Endothelial cell of umbilical vein (primary cell): Measurements from ENCODE around the gene UNC45A. TPM values are rescaled to one million over a fixed set of nuclear protein-coding genes. Genes with fewer than 3 reads are reported as not detected.

Experiments
- BruUV-seq: library from RNA; stranded (reverse); fragments of 400-500 nt; replicated peaks from 2 replicates; lab custom pipeline; 2021; lab: Mats Ljungman, UMichigan
- CTCF ChIA-PET: fragments of 300-600, 350-600 bp; sonication (Branson Sonifier 250); formaldehyde crosslinking; loops from one replicate; lab custom pipeline; 2021; ENCODE audit warnings: antibody characterized with exemption, inconsistent platforms; lab: Charles Lee
- POLR2A ChIA-PET: fragments of 300-600, 350-600 bp; sonication (Branson Sonifier 250); formaldehyde crosslinking; loops from one replicate; lab custom pipeline; 2021; ENCODE audit warnings: antibody characterized with exemption, inconsistent platforms; lab: Charles Lee
- DNase-seq: peaks from one replicate; pipeline ENCODE4 v3.0.0-alpha.2; 2011; ENCODE audit warnings: low read depth, low spot score
- FAIRE-seq: peaks from 2 replicates; lab custom pipeline; 2011; peaks lifted over from hg19 to GRCh38; lab: Jason Lieb, UNC
- H2AFZ ChIP-seq: 2 replicates; pipeline ENCODE4 v1.6.0; 2012; ENCODE audit warnings: low read depth, low read length, control low read depth, inconsistent platforms
- H3K27ac ChIP-seq: 2 replicates; pipeline ENCODE4 v1.5.1; 2011; ENCODE audit warnings: low read depth, mild to moderate bottlenecking, control low read depth, low read length, moderate library complexity; ENCODE audit not compliant: insufficient read depth
- H3K27me3 ChIP-seq, 2 experiments: 2 replicates each; pipeline versions ENCODE4 v1.6.0 to v1.6.1; 2011; ENCODE audit warnings: low read length in 2 of 2, mixed read lengths in 1 of 2; ENCODE audit not compliant: control insufficient read depth in 2 of 2, insufficient read depth in 2 of 2
- H3K36me3 ChIP-seq, 2 experiments: 2 replicates in 1 of 2; 3 replicates in 1 of 2; pipeline ENCODE4 v1.5.1; 2011; ENCODE audit warnings: low read length in 2 of 2, mild to moderate bottlenecking in 1 of 2, moderate library complexity in 1 of 2; ENCODE audit not compliant: control insufficient read depth in 2 of 2, insufficient read depth in 2 of 2; ENCODE audit errors: extremely low read depth in 1 of 2
- H3K4me1 ChIP-seq: 3 replicates; pipeline ENCODE4 v1.5.1; 2011; ENCODE audit warnings: mild to moderate bottlenecking, low read length; ENCODE audit not compliant: control insufficient read depth, insufficient read depth; ENCODE audit errors: extremely low read depth
- H3K4me2 ChIP-seq: 2 replicates; pipeline ENCODE4 v1.6.1; 2011; ENCODE audit warnings: low read length, control low read depth, mixed read lengths; ENCODE audit not compliant: insufficient read depth
- H3K4me3 ChIP-seq, 3 experiments: fragments of 200-600 bp in 1 of 3; sonication (generic), shearing (Covaris generic) in 1 of 3; replicated peaks in 1 of 3; 2 replicates each; pipeline ENCODE4 v1.5.1; 2011 to 2016; ENCODE audit warnings: control low read depth in 3 of 3, low read length in 3 of 3, mild to moderate bottlenecking in 2 of 3, inconsistent platforms in 1 of 3, low read depth in 1 of 3, moderate library complexity in 1 of 3; ENCODE audit not compliant: insufficient read depth in 1 of 3
- H3K79me2 ChIP-seq: 2 replicates; pipeline ENCODE4 v1.6.0; 2012; ENCODE audit warnings: low read length, inconsistent platforms; ENCODE audit not compliant: control insufficient read depth, insufficient read depth
- H3K9ac ChIP-seq: replicated peaks from 2 replicates; pipeline ENCODE3; 2011; ENCODE audit warnings: low read length, control low read depth; ENCODE audit not compliant: insufficient read depth; ENCODE audit errors: extremely low read depth
- H3K9me1 ChIP-seq: replicated peaks from 3 replicates; pipeline ENCODE4 v1.6.0; 2011; ENCODE audit warnings: mild to moderate bottlenecking, low read length; ENCODE audit not compliant: control insufficient read depth, insufficient read depth; ENCODE audit errors: extremely low read depth
- H3K9me3 ChIP-seq: replicated peaks from 2 replicates; pipeline ENCODE4 v1.5.1; 2012; ENCODE audit warnings: low read length, inconsistent platforms; ENCODE audit not compliant: control insufficient read depth, insufficient read depth
- H4K20me1 ChIP-seq: replicated peaks from 2 replicates; pipeline ENCODE3; 2011; ENCODE audit warnings: mild to moderate bottlenecking, low read length; ENCODE audit not compliant: control insufficient read depth, insufficient read depth; ENCODE audit errors: extremely low read depth
- CTCF ChIP-seq, 2 donors: IDR thresholded peaks; 1 replicate in 1 of 2; 2 replicates in 1 of 2; pipeline ENCODE4 v1.5.1; 2011; ENCODE audit warnings: low read length in 2 of 2, mild to moderate bottlenecking in 2 of 2, moderate library complexity in 2 of 2, control low read depth in 1 of 2, inconsistent platforms in 1 of 2, low read depth in 1 of 2; ENCODE audit not compliant: insufficient read depth in 1 of 2; ENCODE audit errors: extremely low read depth in 1 of 2
- EZH2 ChIP-seq: IDR thresholded peaks from 2 replicates; pipeline ENCODE4 v1.6.1; 2012; ENCODE audit warnings: borderline replicate concordance, low read depth, mild to moderate bottlenecking, moderate library complexity, low read length, inconsistent platforms; ENCODE audit not compliant: severe bottlenecking
- FOS ChIP-seq: IDR thresholded peaks from 2 replicates; pipeline ENCODE4 v1.6.1; 2011; ENCODE audit warnings: mild to moderate bottlenecking, low read length, moderate library complexity, borderline replicate concordance; ENCODE audit not compliant: insufficient read depth
- GATA2 ChIP-seq: IDR thresholded peaks from 2 replicates; pipeline ENCODE4 v1.7.0; 2011; ENCODE audit warnings: low read depth, mild to moderate bottlenecking, moderate library complexity, mixed read lengths, low read length; ENCODE audit not compliant: insufficient read length, insufficient read depth
- JUN ChIP-seq: IDR thresholded peaks from 2 replicates; pipeline ENCODE4 v1.6.1; 2011; ENCODE audit warnings: borderline replicate concordance, low read depth; ENCODE audit not compliant: insufficient read length, insufficient read depth
- MYC ChIP-seq: IDR thresholded peaks from one replicate; pipeline ENCODE4 v1.6.1; 2011; ENCODE audit warnings: mild to moderate bottlenecking, low read depth, low read length
- POLR2A ChIP-seq: IDR thresholded peaks from 2 replicates; pipeline ENCODE4 v1.6.1; 2012; ENCODE audit warnings: low read depth, mild to moderate bottlenecking, control low read depth, low read length
- POLR2AphosphoS5 ChIP-seq: IDR thresholded peaks from 2 replicates; pipeline ENCODE4 v1.6.1; 2012; ENCODE audit warnings: low read depth, mild to moderate bottlenecking, control low read depth, low read length, moderate library complexity; ENCODE audit not compliant: insufficient read depth
- dilution Hi-C: fragments of 300-500 bp; cut with MboI; formaldehyde crosslinking; loops from one replicate; pipeline ENCODE4 v1.15.0; 2019; ENCODE audit warnings: low sequenced_read_pairs; ENCODE audit not compliant: extremely low pct_ligation_motif_present
- intact Hi-C: fragments of 100-400 bp; cut with micrococcal nuclease; formaldehyde crosslinking; loops from one replicate; pipeline ENCODE4 v1.10.0; 2022
- polyA plus RNA-seq, 4 experiments: library from polyadenylated mRNA; depleted of rRNA in 3 of 4; stranded (reverse) in 3 of 4; unstranded in 1 of 4; fragments of >200 nt; gene quantifications; 2 replicates each; pipeline versions ENCODE4 v1.2.1 to v1.2.3, GENCODE V29; 2011 to 2012; ENCODE audit warnings: missing spikeins in 1 of 4
- total RNA-seq: library from RNA; stranded (reverse); gene quantifications from 2 replicates; pipeline ENCODE4 v1.2.3, GENCODE V29; 2021
- TF ChIP-seq, protein P1 (sequence below): IDR thresholded peaks from 2 replicates; pipeline ENCODE4 v1.6.1; 2011; ENCODE audit not compliant: insufficient read depth, insufficient read length

UNC45A gene
- total and polyA plus RNA-seq, 2 donors (not counting 3 experiments of a cell fraction or from before 2014, with no cell fraction given): 103 to 106 TPM

DNA sequence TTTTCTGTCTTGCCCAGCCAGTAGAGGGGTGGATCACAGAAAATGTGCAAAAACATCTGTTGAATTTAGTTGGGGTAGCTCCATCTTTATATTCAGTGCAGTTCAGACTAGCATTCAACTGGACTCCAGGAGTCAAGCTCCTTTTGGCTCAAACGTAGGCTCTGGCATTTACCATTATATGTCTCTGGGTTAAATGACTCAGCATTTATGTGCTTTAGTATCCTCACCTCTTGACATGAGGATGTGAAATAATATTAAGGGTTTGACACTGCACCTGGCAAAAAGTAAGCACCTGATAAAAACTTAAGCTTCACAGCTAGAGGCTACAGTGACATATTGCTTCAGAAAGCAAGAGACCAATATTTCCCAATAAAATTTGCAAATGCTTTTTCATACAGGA, 44.5 kb downstream of the UNC45A start:
- Histone ChIP-seq H4K20me1 (no peaks in the 10 kb centered on the region), H3K4me2 (no peak overlapping the region), H3K4me3 (no peak overlapping the region), H2AFZ (no peak overlapping the region), H3K27me3 (no peaks in the 10 kb centered on the region), H3K36me3 (peaks cover 3 to 20% of the 10 kb centered on the region in 2 experiments), H3K79me2 (peaks cover 17% of the 10 kb centered on the region), H3K4me1 (no peaks in the 10 kb centered on the region), H3K27ac (no peak overlapping the region), H3K9me3 (no peaks in the 10 kb centered on the region), H3K9ac (no peak overlapping the region), H3K9me1 (no peaks in the 10 kb centered on the region)
- intact Hi-C loops: no loop called here
- ChIA-PET POLR2A (no interaction called here), CTCF (interaction anchor here (2.4 to 4.7 kb wide), 2 partner anchors 23 to 292 kb away, joined by 7 to 29 read pairs; no protein-coding TSS in a partner anchor)
- FAIRE-seq (no peak), DNase-seq (no peak)
- dilution Hi-C loops: no loop called here
- BruUV-seq: no TSS peak
- TF ChIP-seq POLR2A: no peak

DNA sequence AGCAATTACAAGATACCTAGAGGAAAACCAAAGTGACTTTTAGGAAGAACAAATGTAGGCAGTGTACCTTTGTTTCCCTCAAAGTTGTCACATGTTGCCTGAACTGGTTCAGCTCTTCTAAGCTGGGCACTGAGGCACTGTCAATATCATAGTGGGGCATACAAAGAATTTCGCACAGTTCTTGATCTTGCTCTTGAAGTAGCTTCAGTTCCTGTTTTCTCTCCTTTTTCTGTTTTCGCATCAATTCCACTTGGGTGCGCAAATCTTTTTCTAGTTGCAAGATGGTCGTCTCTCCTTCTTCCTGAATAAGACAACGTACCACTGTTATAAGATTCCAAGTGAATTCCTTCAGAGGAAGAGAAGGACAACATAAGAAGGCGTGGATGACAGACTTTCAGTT, 46.6 kb downstream of the UNC45A start:
- H3K9ac ChIP-seq: no peak overlapping the region
- H3K9me1 ChIP-seq: no peaks in the 10 kb centered on the region
- peaks cover 38% of the 10 kb centered on the region for H3K79me2 ChIP-seq
- TF ChIP-seq FOS (no peak), CTCF (IDR thresholded peaks at IDR 0.05; ENCODE audit: extremely low read depth in 1 of 2, insufficient read depth in 1 of 2, low read depth in 1 of 2, low read length in 2 of 2) (no peak), GATA2 (no peak), POLR2AphosphoS5 (no peak), MYC (no peak), POLR2A (no peak), EZH2 (no peak), JUN (no peak)
- TF ChIP-seq, protein P1, sequence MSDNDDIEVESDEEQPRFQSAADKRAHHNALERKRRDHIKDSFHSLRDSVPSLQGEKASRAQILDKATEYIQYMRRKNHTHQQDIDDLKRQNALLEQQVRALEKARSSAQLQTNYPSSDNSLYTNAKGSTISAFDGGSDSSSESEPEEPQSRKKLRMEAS: no peak
- DNase-seq (no peak), FAIRE-seq (peak; percentile 21)
- peaks cover 0 to 20% of the 10 kb centered on the region in 2 experiments for H3K36me3 ChIP-seq
- no TSS peak for BruUV-seq
- H3K4me1 ChIP-seq: no peaks in the 10 kb centered on the region
- POLR2A ChIA-PET: no interaction called here
- dilution Hi-C loops: no loop called here
- H3K4me2 ChIP-seq: no peak overlapping the region
- H3K27me3 ChIP-seq: no peaks in the 10 kb centered on the region
- no peak overlapping the region for H2AFZ ChIP-seq
- H3K9me3 ChIP-seq: no peaks in the 10 kb centered on the region
- no peak overlapping the region for H3K4me3 ChIP-seq
- H4K20me1 ChIP-seq: no peaks in the 10 kb centered on the region
- CTCF ChIA-PET: interaction anchor here (0.8 to 3.7 kb wide), 2 partner anchors 9 to 25 kb away, joined by 3 to 23 read pairs; no protein-coding TSS in a partner anchor
- intact Hi-C loops: no loop called here
- H3K27ac ChIP-seq: no peak overlapping the region
